SU-DHL-6 (cell line): ENCODE measurements around the gene COX14.

Source experiments
- H2AFZ ChIP-seq: fragments of 200-600 bp; sonication (generic); 2 replicates; pipeline ENCODE4 v1.6.1; 2014; ENCODE audit warnings: low read depth, mild to moderate bottlenecking, moderate library complexity, mixed read lengths, antibody characterized with exemption, low read length; ENCODE audit not compliant: severe bottlenecking
- H3F3A ChIP-seq: fragments of 200-600 bp; shearing (Covaris generic); 2 replicates; pipeline ENCODE4 v1.6.0; 2016; ENCODE audit warnings: antibody characterized with exemption, mild to moderate bottlenecking; ENCODE audit not compliant: insufficient read depth
- H3K27ac ChIP-seq: fragments of 200-600 bp; sonication (generic); 2 replicates; pipeline ENCODE4 v1.5.1; 2016; ENCODE audit warnings: low read depth, mild to moderate bottlenecking, low read length, moderate library complexity, mixed read lengths
- H3K27me3 ChIP-seq: fragments of 200-600 bp; sonication (generic), shearing (Covaris generic); 2 replicates; pipeline ENCODE4 v1.6.0; 2014; ENCODE audit warnings: mild to moderate bottlenecking, low read length
- H3K36me3 ChIP-seq: fragments of 200-600 bp; sonication (generic); 2 replicates; pipeline ENCODE4 v1.6.1; 2014; ENCODE audit warnings: mild to moderate bottlenecking, low read length, mixed read lengths
- H3K4me2 ChIP-seq: fragments of 300-600, 200-600 bp; shearing (Covaris generic), sonication (generic); 2 replicates; pipeline ENCODE4 v1.6.0; 2014; ENCODE audit warnings: low read length, low read depth, mild to moderate bottlenecking; ENCODE audit not compliant: poor library complexity, severe bottlenecking
- H3K4me3 ChIP-seq: fragments of 200-600 bp; sonication (generic); 2 replicates; pipeline ENCODE4 v1.5.1; 2014; ENCODE audit warnings: antibody characterized with exemption, low read length, mild to moderate bottlenecking, mixed read lengths; ENCODE audit not compliant: insufficient read depth, poor library complexity, severe bottlenecking
- H3K79me2 ChIP-seq: fragments of 200-600 bp; sonication (generic); 2 replicates; pipeline ENCODE4 v1.6.1; 2014; ENCODE audit warnings: mild to moderate bottlenecking, low read length, moderate library complexity; ENCODE audit not compliant: insufficient read depth
- H3K9ac ChIP-seq: fragments of 200-600 bp; sonication (generic); 2 replicates; pipeline ENCODE4 v1.7.0; 2014; ENCODE audit warnings: mild to moderate bottlenecking, low read length
- H3K9me2 ChIP-seq: fragments of 200-600 bp; sonication (generic); replicated peaks from 2 replicates; pipeline ENCODE4 v1.6.1; 2014; ENCODE audit warnings: low read length; ENCODE audit not compliant: insufficient read depth
- H3K9me3 ChIP-seq: fragments of 200-600 bp; sonication (generic); 2 replicates; pipeline ENCODE4 v1.6.1; 2014; ENCODE audit warnings: low read length, mixed read lengths; ENCODE audit not compliant: insufficient read depth
- H4K20me1 ChIP-seq: fragments of 200-600 bp; sonication (generic); 2 replicates; pipeline ENCODE4 v1.6.1; 2014; ENCODE audit warnings: low read depth, mild to moderate bottlenecking, antibody characterized with exemption, low read length, moderate library complexity, mixed read lengths
- EZH2phosphoT487 ChIP-seq: fragments of 200-600 bp; sonication (generic), shearing (Covaris generic); conservative IDR thresholded peaks from 2 replicates; pipeline ENCODE4 v1.6.1; 2018; ENCODE audit warnings: mild to moderate bottlenecking, antibody characterized with exemption, low read length, moderate library complexity, mixed read lengths
- TF ChIP-seq, protein P1 (sequence below): fragments of 200-600 bp; sonication (generic); IDR thresholded peaks from one replicate; pipeline ENCODE4 v1.5.1; 2017; ENCODE audit warnings: antibody characterized with exemption, mild to moderate bottlenecking, low read length, moderate library complexity; ENCODE audit not compliant: insufficient read depth, poor library complexity, severe bottlenecking

COX14 gene

GRCh38 chr12:50102131-50102531, 9.9 kb upstream of the COX14 start:
- Histone ChIP-seq H3K9ac (no peak overlapping the region), H4K20me1 (no peaks in the 10 kb centered on the region), H3K9me3 (no peaks in the 10 kb centered on the region), H2AFZ (no peak overlapping the region), H3K27ac (no peak overlapping the region), H3K4me2 (no peak overlapping the region), H3K9me2 (no peaks in the 10 kb centered on the region), H3K36me3 (no peaks in the 10 kb centered on the region), H3K4me3 (no peak overlapping the region), H3K79me2 (no peaks in the 10 kb centered on the region), H3K27me3 (no peaks in the 10 kb centered on the region), H3F3A (no peaks in the 10 kb centered on the region)
- TF ChIP-seq, protein P1, sequence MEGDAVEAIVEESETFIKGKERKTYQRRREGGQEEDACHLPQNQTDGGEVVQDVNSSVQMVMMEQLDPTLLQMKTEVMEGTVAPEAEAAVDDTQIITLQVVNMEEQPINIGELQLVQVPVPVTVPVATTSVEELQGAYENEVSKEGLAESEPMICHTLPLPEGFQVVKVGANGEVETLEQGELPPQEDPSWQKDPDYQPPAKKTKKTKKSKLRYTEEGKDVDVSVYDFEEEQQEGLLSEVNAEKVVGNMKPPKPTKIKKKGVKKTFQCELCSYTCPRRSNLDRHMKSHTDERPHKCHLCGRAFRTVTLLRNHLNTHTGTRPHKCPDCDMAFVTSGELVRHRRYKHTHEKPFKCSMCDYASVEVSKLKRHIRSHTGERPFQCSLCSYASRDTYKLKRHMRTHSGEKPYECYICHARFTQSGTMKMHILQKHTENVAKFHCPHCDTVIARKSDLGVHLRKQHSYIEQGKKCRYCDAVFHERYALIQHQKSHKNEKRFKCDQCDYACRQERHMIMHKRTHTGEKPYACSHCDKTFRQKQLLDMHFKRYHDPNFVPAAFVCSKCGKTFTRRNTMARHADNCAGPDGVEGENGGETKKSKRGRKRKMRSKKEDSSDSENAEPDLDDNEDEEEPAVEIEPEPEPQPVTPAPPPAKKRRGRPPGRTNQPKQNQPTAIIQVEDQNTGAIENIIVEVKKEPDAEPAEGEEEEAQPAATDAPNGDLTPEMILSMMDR: no peak
- no peak for TF ChIP-seq EZH2phosphoT487

- H4K20me1 ChIP-seq: no peaks in the 10 kb centered on the region
- no peaks in the 10 kb centered on the region for H3K27me3 ChIP-seq
- H3K27ac ChIP-seq: no peak overlapping the region
- H3K4me2 ChIP-seq: no peak overlapping the region
- H3K9me3 ChIP-seq: no peaks in the 10 kb centered on the region
- no peaks in the 10 kb centered on the region for H3K9me2 ChIP-seq
- H3K36me3 ChIP-seq: no peaks in the 10 kb centered on the region
- no peaks in the 10 kb centered on the region for H3K79me2 ChIP-seq
- TF ChIP-seq EZH2phosphoT487: no peak
- TF ChIP-seq, protein P1: no peak
- H3K9ac ChIP-seq: no peak overlapping the region
- no peaks in the 10 kb centered on the region for H3F3A ChIP-seq
- H3K4me3 ChIP-seq: no peak overlapping the region
- H2AFZ ChIP-seq: no peak overlapping the region
Observed at GRCh38 chr12:50102646-50103309, 9.3 kb upstream of the COX14 start.

DNA sequence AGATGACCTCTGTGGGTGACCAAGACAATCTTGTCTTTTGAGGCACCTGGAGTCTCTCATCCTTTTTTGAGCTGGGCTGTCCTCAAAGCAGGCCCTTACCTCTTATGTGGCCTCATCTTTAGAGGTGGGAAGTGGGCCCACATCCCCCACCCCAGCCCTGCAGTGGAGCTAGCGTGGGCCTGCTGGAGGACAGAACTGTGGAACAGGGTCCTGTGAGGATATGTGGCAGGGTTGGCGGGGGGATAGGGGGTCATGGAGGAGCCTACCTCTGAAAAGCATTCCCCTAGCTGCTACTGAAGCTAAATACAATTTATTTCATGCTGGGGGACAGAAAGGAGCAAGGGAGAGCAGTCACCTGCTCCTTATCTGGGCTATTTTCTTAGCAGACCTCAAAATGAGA, 8.7 kb upstream of the COX14 start:
- no peak for TF ChIP-seq EZH2phosphoT487
- TF ChIP-seq, protein P1: no peak
- Histone ChIP-seq H3K27ac (no peak overlapping the region), H3K36me3 (no peaks in the 10 kb centered on the region), H2AFZ (no peak overlapping the region), H4K20me1 (no peaks in the 10 kb centered on the region), H3F3A (no peaks in the 10 kb centered on the region), H3K79me2 (no peaks in the 10 kb centered on the region), H3K4me2 (no peak overlapping the region), H3K9me3 (no peaks in the 10 kb centered on the region), H3K9ac (no peak overlapping the region), H3K9me2 (no peaks in the 10 kb centered on the region), H3K27me3 (no peaks in the 10 kb centered on the region), H3K4me3 (no peak overlapping the region)
